ENCODE data around the gene CCSER2.

The CCSER2 gene

DNA sequence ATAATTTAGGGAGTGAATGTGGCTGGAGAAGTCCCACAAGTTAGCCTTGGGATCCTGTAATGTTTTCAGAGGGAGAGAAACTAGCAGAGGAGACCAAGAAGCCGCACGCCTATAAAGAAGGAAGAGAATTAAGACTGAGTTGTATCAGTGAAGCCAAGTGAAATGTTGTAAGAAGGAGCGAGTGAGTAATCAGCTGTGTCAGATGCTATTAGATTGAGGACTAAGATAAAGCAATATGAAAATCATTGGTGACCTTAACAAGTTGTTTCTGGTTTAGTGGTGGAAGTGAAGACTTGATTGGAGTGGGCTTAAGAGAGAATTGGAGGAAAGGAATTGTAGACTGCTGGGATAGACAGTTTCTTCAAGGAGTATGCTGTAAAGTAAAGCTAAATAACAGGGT is 8.8 kb downstream of the CCSER2 start:
- no peak overlapping the region for H3K4me3 ChIP-seq (ENCODE audit: low read depth, low read length)
- DNase-seq (ENCODE audit: low read depth) = no peak
- TF ChIP-seq, protein P1, sequence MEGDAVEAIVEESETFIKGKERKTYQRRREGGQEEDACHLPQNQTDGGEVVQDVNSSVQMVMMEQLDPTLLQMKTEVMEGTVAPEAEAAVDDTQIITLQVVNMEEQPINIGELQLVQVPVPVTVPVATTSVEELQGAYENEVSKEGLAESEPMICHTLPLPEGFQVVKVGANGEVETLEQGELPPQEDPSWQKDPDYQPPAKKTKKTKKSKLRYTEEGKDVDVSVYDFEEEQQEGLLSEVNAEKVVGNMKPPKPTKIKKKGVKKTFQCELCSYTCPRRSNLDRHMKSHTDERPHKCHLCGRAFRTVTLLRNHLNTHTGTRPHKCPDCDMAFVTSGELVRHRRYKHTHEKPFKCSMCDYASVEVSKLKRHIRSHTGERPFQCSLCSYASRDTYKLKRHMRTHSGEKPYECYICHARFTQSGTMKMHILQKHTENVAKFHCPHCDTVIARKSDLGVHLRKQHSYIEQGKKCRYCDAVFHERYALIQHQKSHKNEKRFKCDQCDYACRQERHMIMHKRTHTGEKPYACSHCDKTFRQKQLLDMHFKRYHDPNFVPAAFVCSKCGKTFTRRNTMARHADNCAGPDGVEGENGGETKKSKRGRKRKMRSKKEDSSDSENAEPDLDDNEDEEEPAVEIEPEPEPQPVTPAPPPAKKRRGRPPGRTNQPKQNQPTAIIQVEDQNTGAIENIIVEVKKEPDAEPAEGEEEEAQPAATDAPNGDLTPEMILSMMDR (IDR thresholded peaks at IDR 0.05; ENCODE audit: low read depth, low read length, missing control alignments) = no peak
- in situ Hi-C loops (cut with HindIII; ENCODE audit: low sequenced_read_pairs) = no loop called here

DNA sequence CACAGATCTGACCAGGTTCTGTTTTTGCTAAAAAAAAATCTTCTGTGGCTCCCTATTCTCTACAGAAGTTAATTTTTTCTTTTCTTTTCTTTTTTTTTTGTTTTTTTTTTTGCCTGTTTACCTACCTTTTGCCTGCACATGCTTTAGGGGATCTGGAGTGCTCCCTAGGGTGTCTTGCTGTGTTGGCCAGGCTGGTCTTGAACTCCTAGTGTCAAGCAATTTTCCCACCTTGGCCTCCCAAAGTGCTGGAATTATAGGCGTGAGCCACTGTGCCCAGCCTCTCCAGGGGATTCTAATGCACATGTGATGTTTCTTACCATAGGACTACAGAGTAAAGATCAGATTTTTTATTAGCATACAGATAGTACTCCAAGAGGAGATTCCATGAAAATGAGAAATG is 10.6 kb downstream of the CCSER2 start:
- in situ Hi-C loops (cut with HindIII; ENCODE audit: low sequenced_read_pairs) = no loop called here
- no peak for DNase-seq (ENCODE audit: low read depth)
- TF ChIP-seq, protein P1 (IDR thresholded peaks at IDR 0.05; ENCODE audit: low read depth, low read length, missing control alignments) = no peak
- no peak overlapping the region for H3K4me3 ChIP-seq (ENCODE audit: low read depth, low read length)

DNA sequence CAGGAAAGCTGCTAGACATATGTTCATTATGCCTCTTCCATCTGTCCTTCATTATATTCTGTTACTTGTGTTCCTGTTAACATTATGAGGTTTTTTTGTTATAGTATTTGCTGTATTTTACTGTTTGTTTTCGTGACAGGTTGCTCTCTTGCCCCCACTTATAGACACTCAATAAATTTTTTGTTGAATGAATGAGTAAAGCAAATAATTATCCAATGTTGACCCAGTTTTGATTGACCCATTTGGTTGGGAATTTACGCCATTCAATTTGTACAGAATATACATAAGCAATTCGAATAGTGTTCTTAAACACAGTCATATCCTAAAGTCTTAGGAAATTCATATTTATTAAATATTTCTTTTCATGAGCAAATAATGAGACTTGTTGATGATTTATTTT is 11.8 kb downstream of the CCSER2 start:
- H3K4me3 ChIP-seq (ENCODE audit: low read depth, low read length) = no peak overlapping the region
- DNase-seq (ENCODE audit: low read depth) = no peak
- in situ Hi-C loops (cut with HindIII; ENCODE audit: low sequenced_read_pairs) = no loop called here
- TF ChIP-seq, protein P1 (IDR thresholded peaks at IDR 0.05; ENCODE audit: low read depth, low read length, missing control alignments) = no peak

DNA sequence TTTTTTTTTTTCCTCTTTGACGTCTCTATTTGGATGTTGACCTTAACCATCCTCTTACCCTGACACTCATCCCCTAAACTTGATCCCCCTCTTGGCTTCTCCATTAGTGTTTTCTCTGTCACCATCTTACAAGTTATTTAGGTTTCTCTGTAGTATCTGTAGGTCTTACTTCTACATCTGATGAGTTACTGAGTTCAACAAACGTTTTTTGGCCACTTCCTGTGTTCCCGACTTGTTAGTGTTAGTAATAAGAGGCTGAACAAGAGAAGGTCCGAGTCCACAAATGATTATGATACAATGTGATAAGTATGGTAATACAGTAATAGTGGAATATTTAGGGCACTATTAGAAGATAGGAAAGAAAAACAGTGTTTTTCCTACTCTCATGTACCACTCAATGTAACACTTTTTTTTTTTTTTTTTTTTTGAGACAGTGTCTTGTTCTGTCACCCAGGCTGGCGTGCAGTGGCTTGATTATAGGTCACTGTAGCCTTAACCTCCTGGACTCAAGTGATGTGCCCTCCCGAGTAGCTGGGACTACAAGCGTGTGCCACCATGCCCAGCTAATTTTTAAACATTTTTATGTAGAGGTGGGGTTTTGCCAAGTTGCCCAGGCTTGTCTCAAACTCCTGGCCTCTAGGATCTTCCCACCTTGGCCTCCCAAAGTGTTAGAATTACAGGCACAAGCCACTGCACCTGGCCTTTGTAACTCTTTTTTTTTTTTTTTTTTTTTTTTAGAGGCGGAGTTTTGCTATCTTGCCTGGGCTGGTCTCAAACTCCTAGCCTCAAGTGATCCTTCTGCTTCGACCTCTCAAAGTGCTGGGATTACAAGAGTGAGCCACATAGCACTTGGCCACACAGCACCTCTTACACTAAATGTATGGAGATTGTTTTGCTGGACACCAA is 12.5 kb downstream of the CCSER2 start:
- no peak for DNase-seq (ENCODE audit: low read depth)
- TF ChIP-seq, protein P1 (IDR thresholded peaks at IDR 0.05; ENCODE audit: low read depth, low read length, missing control alignments) = no peak
- in situ Hi-C loops (cut with HindIII; ENCODE audit: low sequenced_read_pairs) = no loop called here
- H3K4me3 ChIP-seq (ENCODE audit: low read depth, low read length) = no peak overlapping the region

DNA sequence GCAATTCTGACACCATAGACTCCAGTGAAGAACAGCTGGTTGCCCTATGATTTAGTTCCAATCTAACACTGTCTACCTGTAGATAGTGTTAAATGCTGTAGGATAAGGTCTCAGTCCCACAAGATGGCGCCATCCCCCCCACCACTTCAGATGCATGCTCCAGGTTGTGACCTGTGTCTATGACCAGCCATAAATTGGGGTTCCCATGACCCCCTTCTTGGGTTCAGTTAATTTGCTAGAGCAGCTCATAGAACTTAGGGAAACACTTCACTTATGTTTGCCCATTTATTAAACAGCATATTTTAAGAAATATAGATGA is 13.1 kb downstream of the CCSER2 start:
- no peak for DNase-seq (ENCODE audit: low read depth)
- no peak overlapping the region for H3K4me3 ChIP-seq (ENCODE audit: low read depth, low read length)
- in situ Hi-C loops (cut with HindIII; ENCODE audit: low sequenced_read_pairs) = no loop called here
- TF ChIP-seq, protein P1 (IDR thresholded peaks at IDR 0.05; ENCODE audit: low read depth, low read length, missing control alignments) = no peak

DNA sequence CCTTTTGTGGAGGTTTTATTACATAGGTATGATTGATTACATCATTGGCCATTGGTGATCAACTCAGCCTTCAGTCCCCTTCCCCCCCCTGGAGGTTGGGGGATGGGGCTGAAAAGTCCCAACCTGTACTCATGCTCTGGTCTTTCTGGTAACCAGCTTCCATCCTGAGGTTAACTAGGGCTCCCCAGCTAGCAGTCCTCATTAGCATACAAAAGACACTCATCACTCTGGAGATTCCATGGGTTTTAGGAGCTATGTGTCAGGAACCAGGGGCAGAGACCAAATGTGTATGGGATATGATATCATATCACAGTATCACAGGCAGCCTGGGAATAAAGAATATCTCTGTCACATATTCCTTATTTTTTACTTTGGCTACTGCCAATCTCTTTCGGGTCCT is 13.6 kb downstream of the CCSER2 start:
- no peak for DNase-seq (ENCODE audit: low read depth)
- H3K4me3 ChIP-seq (ENCODE audit: low read depth, low read length) = no peak overlapping the region
- in situ Hi-C loops (cut with HindIII; ENCODE audit: low sequenced_read_pairs) = no loop called here
- TF ChIP-seq, protein P1 (IDR thresholded peaks at IDR 0.05; ENCODE audit: low read depth, low read length, missing control alignments) = no peak

Data from astrocyte of the cerebellum (primary cell).